OCI-LY1 (cell line): ENCODE results near the gene LCE2A.
"Not testable (repeated sequence)": the region's sequence is repeated elsewhere in the genome, so short reads cannot be mapped to it uniquely, and the experiment has no call there.

Experiments used
- H2AFZ ChIP-seq: fragments of 200-600 bp; sonication (generic), shearing (Covaris generic); 2 replicates; pipeline ENCODE4 v1.6.0; 2014; ENCODE audit warnings: antibody characterized with exemption, mild to moderate bottlenecking, low read length
- H3F3A ChIP-seq: fragments of 200-600 bp; sonication (generic), shearing (Covaris generic); 2 replicates; pipeline ENCODE4 v1.6.0; 2014; ENCODE audit warnings: mild to moderate bottlenecking, antibody characterized with exemption, low read length, moderate library complexity; ENCODE audit not compliant: insufficient read depth
- H3K27ac ChIP-seq: fragments of 200-600 bp; sonication (generic); 2 replicates; pipeline ENCODE4 v1.5.1; 2014; ENCODE audit warnings: low read length, mixed run types, mild to moderate bottlenecking, low read depth; ENCODE audit not compliant: poor library complexity, severe bottlenecking
- H3K27me3 ChIP-seq: fragments of 200-600 bp; sonication (generic); 2 replicates; pipeline ENCODE4 v1.6.0; 2014; ENCODE audit warnings: antibody characterized with exemption, mild to moderate bottlenecking, low read length, moderate library complexity; ENCODE audit not compliant: insufficient read depth
- H3K36me3 ChIP-seq: fragments of 200-600 bp; sonication (generic); 2 replicates; pipeline ENCODE4 v1.6.1; 2014; ENCODE audit warnings: mild to moderate bottlenecking, antibody characterized with exemption, low read length, moderate library complexity, mixed read lengths; ENCODE audit not compliant: insufficient read depth
- H3K4me1 ChIP-seq: fragments of 200-600 bp; sonication (generic); 2 replicates; pipeline ENCODE4 v1.5.1; 2014; ENCODE audit warnings: mild to moderate bottlenecking, low read length, moderate library complexity; ENCODE audit not compliant: insufficient read depth, severe bottlenecking
- H3K4me2 ChIP-seq: fragments of 200-600 bp; sonication (generic), shearing (Covaris generic); 2 replicates; pipeline ENCODE4 v1.6.1; 2014; ENCODE audit warnings: low read length
- H3K4me3 ChIP-seq: fragments of 200-600 bp; sonication (generic); 2 replicates; pipeline ENCODE4 v1.5.1; 2014; ENCODE audit warnings: low read length, low read depth, mild to moderate bottlenecking, mixed read lengths; ENCODE audit not compliant: poor library complexity, severe bottlenecking
- H3K79me2 ChIP-seq: fragments of 200-600 bp; shearing (Covaris generic); 2 replicates; pipeline ENCODE4 v1.6.1; 2016; ENCODE audit warnings: mixed run types, low read length, mixed read lengths; ENCODE audit not compliant: insufficient read depth
- H3K9ac ChIP-seq: fragments of 200-600 bp; sonication (generic), shearing (Covaris generic); 2 replicates; pipeline ENCODE4 v1.6.1; 2014; ENCODE audit warnings: mild to moderate bottlenecking, low read length, mixed read lengths
- H3K9me2 ChIP-seq: fragments of 200-600 bp; sonication (generic), shearing (Covaris generic); 2 replicates; pipeline ENCODE4 v1.6.1; 2014; ENCODE audit warnings: low read depth, mild to moderate bottlenecking, low read length, mixed read lengths
- H3K9me3 ChIP-seq: fragments of 200-600 bp; shearing (Covaris generic); 2 replicates; pipeline ENCODE4 v1.6.1; 2014; ENCODE audit warnings: low read length, mixed read lengths
- H4K20me1 ChIP-seq: fragments of 200-600 bp; sonication (generic), shearing (Covaris generic); 2 replicates; pipeline ENCODE4 v1.6.0; 2016; ENCODE audit warnings: mild to moderate bottlenecking, low read length; ENCODE audit not compliant: insufficient read depth
- CTCF ChIP-seq: fragments of 200-600 bp; sonication (generic), shearing (Covaris generic); IDR thresholded peaks from 2 replicates; pipeline ENCODE4 v1.5.1; 2017; ENCODE audit warnings: mild to moderate bottlenecking, antibody characterized with exemption, low read length, moderate library complexity, mixed read lengths
- EZH2 ChIP-seq: fragments of 200-600 bp; sonication (generic), shearing (Covaris generic); IDR thresholded peaks from 2 replicates; pipeline ENCODE4 v1.8.0; 2017; ENCODE audit warnings: borderline replicate concordance, mixed run types, mild to moderate bottlenecking, antibody characterized with exemption, low read length, moderate library complexity, mixed read lengths

LCE2A gene

GRCh38 chr1:152681616-152682015 lies 16.5 kb upstream of the LCE2A start:
- Histone ChIP-seq H3K27ac (no peak overlapping the region), H3K9ac (no peak overlapping the region), H3K4me1 (no peaks in the 10 kb centered on the region), H3F3A (no peaks in the 10 kb centered on the region), H3K4me3 (no peak overlapping the region), H3K27me3 (no peaks in the 10 kb centered on the region), H3K9me2 (no peaks in the 10 kb centered on the region), H3K9me3 (no peaks in the 10 kb centered on the region), H3K36me3 (no peaks in the 10 kb centered on the region), H3K4me2 (no peak overlapping the region), H2AFZ (no peak overlapping the region), H4K20me1 (no peaks in the 10 kb centered on the region), H3K79me2 (no peaks in the 10 kb centered on the region)
- TF ChIP-seq EZH2 (no peak), CTCF (no peak)

- no peak overlapping the region for H2AFZ ChIP-seq
- H3K27ac ChIP-seq, result no peak overlapping the region
- H3K27me3 ChIP-seq, result no peaks in the 10 kb centered on the region
- H3K4me1 ChIP-seq, result no peaks in the 10 kb centered on the region
- H3K4me2 ChIP-seq, result no peak overlapping the region
- no peaks in the 10 kb centered on the region for H3K36me3 ChIP-seq
- H4K20me1 ChIP-seq, result no peaks in the 10 kb centered on the region
- no peaks in the 10 kb centered on the region for H3K9me3 ChIP-seq
- H3K79me2 ChIP-seq, result no peaks in the 10 kb centered on the region
- no peak for TF ChIP-seq CTCF
- no peak for TF ChIP-seq EZH2
- no peaks in the 10 kb centered on the region for H3K9me2 ChIP-seq
- H3K9ac ChIP-seq, result no peak overlapping the region
- H3F3A ChIP-seq, result no peaks in the 10 kb centered on the region
- no peak overlapping the region for H3K4me3 ChIP-seq
Measured at GRCh38 chr1:152683846-152684245, 14.3 kb upstream of the LCE2A start.

- H3K9ac ChIP-seq, H3K4me2 ChIP-seq, H3F3A ChIP-seq, H4K20me1 ChIP-seq, H3K4me3 ChIP-seq, H3K4me1 ChIP-seq, H3K36me3 ChIP-seq, H3K9me2 ChIP-seq, H2AFZ ChIP-seq, H3K79me2 ChIP-seq, H3K27ac ChIP-seq, H3K27me3 ChIP-seq, H3K9me3 ChIP-seq: not testable (repeated sequence)
Measured at GRCh38 chr1:152685823-152686222, 12.3 kb upstream of the LCE2A start, which contains the start of gene LCE2B. TSS of gene LCE2B (plus strand) at chr1:152686123. CDS start at chr1:152686844, 721 bp downstream.

GRCh38 chr1:152699746-152700145 lies 1.6 kb downstream of the LCE2A start:
- Histone ChIP-seq H3K27ac (no peak overlapping the region), H3K9me2 (no peaks in the 10 kb centered on the region; the same call in 1 of the 2 replicates), H3K9ac (no peak overlapping the region), H3K4me3 (no peak overlapping the region), H3K27me3 (no peaks in the 10 kb centered on the region), H3K4me2 (no peak overlapping the region), H3K9me3 (no peaks in the 10 kb centered on the region), H3K79me2 (no peaks in the 10 kb centered on the region), H3F3A (no peaks in the 10 kb centered on the region), H2AFZ (no peak overlapping the region), H3K4me1 (no peaks in the 10 kb centered on the region), H3K36me3 (no peaks in the 10 kb centered on the region), H4K20me1 (no peaks in the 10 kb centered on the region)
- no peak for TF ChIP-seq CTCF
- TF ChIP-seq EZH2, result no peak
